ENCODE results near the gene APBA2.
A peak's percentile ranks its signal among the peaks of the same experiment; 100 is the strongest.
"Not testable (repeated sequence)": the region's sequence is repeated elsewhere in the genome, so short reads cannot be mapped to it uniquely, and the experiment has no call there.

The APBA2 gene

GRCh38 chr15:29141308-29142128 is 255.7 kb downstream of the APBA2 start:
- peak; percentile 72 for DNase-seq

DNA sequence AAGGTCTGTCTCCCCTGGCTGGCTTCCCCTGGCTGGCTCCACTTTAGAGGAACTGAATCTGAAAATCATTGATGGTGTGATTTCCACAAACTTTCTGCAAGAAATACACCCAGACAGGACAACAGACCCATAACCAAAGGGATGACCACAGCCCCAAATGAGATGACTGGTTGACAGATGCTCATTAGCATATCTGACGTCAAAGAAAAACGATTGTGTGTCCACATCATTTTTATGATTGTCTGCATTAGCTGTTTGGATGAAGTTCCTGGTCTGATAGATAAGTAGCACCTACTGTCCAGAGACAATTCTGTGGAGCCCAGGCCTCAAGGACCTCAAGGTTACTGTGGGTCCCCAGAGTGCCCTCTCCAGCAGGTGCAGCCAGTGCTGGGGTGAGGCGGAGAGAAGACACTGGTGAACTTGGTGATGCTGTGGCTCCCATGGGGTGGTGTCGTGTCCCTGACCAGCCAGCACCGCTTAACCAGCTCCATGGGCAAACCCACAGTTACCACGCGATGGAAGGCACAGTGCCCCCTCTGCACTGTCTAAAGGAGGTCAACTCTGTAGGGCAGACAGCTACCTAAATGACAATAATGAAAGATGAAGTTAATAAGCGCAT is 256.5 kb downstream of the APBA2 start:
- DNase-seq = no peak

DNA sequence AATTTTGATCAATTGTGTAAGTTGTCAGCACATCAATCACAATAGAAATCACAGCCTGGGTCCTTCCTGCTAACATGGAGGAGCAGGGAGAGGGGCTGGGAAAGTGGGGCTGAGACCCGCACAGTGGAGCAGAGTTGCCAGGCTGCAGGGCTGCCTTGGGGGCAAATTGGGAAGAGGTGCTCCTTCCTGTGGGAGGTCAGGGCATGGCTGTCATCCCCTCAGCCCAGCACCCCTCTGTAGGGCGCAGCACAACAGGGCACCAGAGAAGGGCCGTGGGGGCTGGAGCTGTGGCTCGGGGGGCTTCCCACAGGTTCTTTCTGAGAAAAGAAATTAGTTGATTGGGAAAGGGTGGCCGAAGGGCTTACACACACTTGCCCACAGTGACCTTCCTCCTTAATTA is 257.5 kb downstream of the APBA2 start:
- DNase-seq = no peak

DNA sequence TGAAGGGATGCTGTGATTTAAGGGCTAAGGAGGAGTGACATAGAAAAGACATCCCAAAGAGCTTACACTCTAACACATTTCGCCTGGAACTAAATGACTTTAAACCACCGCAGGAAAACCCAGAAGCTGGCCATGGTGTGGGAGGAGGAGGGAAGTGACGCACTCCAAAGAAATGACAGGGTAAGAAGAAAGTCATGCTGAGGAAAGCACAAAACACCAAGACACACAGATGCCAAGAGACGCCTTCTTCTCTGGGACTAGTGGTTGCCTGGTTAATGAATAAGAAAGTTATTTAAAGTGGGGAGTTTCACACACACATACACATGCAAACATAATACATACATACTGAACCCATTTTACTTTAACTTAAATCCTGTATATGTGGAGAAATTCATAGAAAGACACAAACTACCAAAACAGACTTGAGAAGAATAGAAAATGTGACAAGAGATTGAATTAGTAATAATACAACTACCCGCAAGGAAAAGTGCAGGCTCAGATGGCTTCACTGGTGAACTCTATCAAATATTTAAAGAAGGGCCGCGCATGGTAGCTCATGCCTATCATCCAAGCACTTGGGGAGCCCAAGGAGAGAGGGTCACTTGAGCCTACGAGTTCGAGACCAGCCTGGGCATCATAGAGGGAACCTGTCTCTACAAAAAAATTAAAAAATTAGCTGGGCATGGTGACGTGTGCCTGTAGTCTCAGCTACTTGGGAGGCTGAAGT is 258.3 kb downstream of the APBA2 start:
- no peak for DNase-seq

GRCh38 chr15:29149738-29150075 is 263.9 kb downstream of the APBA2 start:
- DNase-seq = no peak

DNA sequence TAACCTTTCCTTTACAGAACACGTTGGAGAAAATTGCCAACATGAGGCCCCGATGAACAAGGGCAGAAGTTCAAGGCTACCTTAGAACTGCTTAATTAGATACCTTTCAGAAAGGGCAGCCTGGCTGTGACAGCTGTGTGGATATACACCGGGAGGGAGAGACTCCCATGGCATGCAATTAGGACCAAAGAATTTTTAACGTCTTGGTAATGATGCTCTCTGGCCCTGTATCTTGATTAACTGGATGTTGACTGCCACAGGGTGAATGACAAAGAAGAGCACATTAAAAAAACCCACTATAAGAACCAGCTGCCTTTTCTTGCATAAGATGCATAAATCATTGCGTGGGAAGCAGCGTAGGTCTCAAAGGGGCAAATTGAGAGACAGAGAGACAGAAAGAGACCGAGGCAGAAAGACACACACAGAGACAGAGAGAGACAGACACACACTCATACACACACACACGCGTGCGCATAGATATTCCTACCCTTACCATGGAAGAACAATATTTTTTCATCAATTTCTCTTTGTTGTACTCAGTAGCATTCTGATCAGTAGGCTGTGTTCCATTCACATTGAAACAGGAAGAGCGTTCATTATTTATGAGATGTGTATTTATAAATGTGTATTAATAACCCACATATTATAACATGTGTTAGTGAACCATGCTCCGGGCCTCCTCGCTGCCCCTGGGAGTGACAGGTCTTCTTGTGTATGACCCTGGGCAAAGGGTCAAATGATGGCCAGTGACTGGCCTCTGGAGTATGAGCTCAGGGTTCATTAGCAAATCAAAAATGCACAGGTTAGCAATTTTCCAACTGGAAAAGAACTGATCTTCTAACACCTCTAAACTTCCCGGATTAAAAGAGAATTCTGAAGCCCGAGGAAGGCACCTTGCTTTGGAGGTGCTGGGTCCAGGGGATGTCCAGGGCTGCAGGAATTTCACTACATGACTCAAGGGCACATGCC is 265.0 kb downstream of the APBA2 start:
- no peak for DNase-seq

DNA sequence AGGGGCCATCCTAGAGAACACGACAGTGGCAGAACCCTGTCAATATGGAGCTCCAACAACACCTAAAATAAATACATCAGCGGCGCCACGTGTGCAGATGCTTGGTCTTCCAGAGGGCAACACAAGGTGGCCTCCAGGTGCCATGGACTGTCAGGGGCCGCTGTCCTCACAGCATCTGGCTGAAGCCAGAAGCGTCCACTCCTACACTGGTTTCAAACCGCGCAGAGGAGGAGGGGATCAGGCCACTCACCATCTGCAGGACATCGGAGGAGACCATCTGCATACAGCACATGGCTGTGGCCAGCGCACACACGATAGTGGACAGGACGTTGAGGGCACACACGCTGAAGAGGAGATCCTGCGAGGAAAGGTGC is 265.7 kb downstream of the APBA2 start:
- no peak for DNase-seq

GRCh38 chr15:29156521-29156920 is 270.7 kb downstream of the APBA2 start:
- no peak for DNase-seq

DNA sequence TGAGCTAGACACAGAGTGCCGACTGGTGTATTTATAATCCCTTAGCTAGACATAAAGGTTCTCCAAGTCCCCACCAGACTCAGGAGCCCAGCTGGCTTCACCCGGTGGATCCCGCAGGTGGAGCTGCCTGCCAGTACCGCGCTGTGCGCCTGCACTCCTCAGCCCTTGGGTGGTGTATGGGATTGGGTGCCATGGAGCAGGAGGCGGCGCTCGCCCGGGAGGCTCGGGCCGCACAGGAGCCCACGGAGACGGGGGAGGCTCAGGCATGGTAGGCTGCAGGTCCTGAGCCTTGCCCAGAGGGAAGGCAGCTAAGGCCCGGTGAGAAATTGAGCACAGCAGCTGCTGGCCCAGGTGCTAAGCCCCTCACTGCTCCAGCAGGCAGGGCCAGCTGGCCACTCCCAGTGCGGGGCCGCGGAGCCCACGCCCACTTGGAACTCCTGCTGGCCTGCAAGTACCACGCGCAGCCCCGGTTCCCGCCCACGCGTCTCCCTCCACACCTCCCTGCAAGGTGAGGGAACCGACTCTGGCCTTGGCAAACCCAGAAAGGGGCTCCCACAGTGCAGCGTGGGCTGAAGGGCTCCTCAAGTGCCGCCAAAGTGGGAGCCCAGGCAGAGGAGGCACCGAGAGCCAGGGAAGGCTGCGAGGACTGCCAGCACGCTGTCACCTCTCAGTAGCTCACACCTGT is 274.1 kb downstream of the APBA2 start:
- no peak for DNase-seq

GRCh38 chr15:29162411-29162810 is 276.6 kb downstream of the APBA2 start:
- no peak for DNase-seq

GRCh38 chr15:29167122-29167521 is 281.3 kb downstream of the APBA2 start:
- not testable (repeated sequence) for DNase-seq

Measured in left hindlimb (tissue), 1 donor.